Measurements from ENCODE around the gene MAGEE1. TPM values are rescaled to one million over a fixed set of nuclear protein-coding genes. Genes with fewer than 3 reads are reported as not detected.

Gene MAGEE1
- total and polyA plus RNA-seq, 2 of the 4 experiments (the other 2 are of a cell fraction), result 0.54 to 1.9 TPM

DNA sequence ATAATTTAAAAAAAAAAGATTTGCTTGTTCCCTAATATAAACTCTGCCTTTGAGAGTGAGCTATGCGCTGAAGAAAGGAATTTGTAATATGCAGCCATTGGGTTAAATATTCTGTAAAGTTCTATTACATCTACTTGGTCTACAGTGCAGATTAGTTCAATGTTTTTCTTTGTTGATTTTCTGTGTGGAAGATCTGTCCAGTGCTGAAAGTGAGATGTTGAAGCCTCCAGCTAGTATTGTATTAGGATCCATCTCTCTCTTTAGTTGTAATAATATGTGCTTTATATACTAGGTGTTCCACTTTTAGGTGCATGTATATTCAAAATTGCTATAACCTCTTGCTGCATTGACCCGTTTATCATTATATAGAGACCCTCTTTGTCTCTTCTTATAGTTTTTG lies 49.8 kb downstream of the MAGEE1 start:
- Histone ChIP-seq H3K4ac (ENCODE audit: low read depth, low read length) (no peak overlapping the region), H3K18ac (ENCODE audit: low read depth, low read length) (no peak overlapping the region), H2BK15ac (ENCODE audit: low read depth, low read length) (no peak overlapping the region), H2BK120ac (ENCODE audit: low read depth, low read length) (no peak overlapping the region), H2AFZ (replicated peaks; ENCODE audit: low read length, poor library complexity) (no peak overlapping the region), H3K27me3 (ENCODE audit: control insufficient read depth, insufficient read depth, low read length) (no peaks in the 10 kb centered on the region), H3K9me3 (ENCODE audit: control insufficient read depth, insufficient read depth, low read length) (no peaks in the 10 kb centered on the region), H3K14ac (replicated peaks; ENCODE audit: low read depth, low read length) (no peak overlapping the region), H3K23ac (ENCODE audit: low read depth, low read length) (no peak overlapping the region), H2BK20ac (ENCODE audit: low read depth, low read length) (no peak overlapping the region), H3K79me1 (ENCODE audit: low read depth in 1 of 2, low read length in 2 of 2) (no peaks in the 10 kb centered on the region), H3K9ac (ENCODE audit: low read depth, low read length) (no peak overlapping the region), H4K20me1 (ENCODE audit: insufficient read depth, low read length) (no peaks in the 10 kb centered on the region), H3K27ac (ENCODE audit: insufficient read depth, low read length) (no peak overlapping the region), H3K4me2 (ENCODE audit: low read depth, low read length) (no peak overlapping the region), H4K8ac (ENCODE audit: low read depth in 2 of 2, low read length in 2 of 2) (no peak overlapping the region), H4K91ac (ENCODE audit: insufficient read depth, low read depth, low read length) (no peak overlapping the region), H3K36me3 (ENCODE audit: control insufficient read depth, insufficient read depth, low read length) (no peaks in the 10 kb centered on the region), H2BK5ac (ENCODE audit: low read depth, low read length, poor library complexity, severe bottlenecking) (no peak overlapping the region), H2AK5ac (ENCODE audit: low read depth, low read length) (no peak overlapping the region), H2AK9ac (replicated peaks; ENCODE audit: low read depth, low read length, poor library complexity) (no peak overlapping the region), H3K56ac (ENCODE audit: extremely low read depth, insufficient read depth, low read length) (no peak overlapping the region), H3K4me1 (ENCODE audit: control insufficient read depth, insufficient read depth, low read length) (no peaks in the 10 kb centered on the region), H4K5ac (ENCODE audit: low read depth, low read length) (no peak overlapping the region), H3K9me1 (ENCODE audit: insufficient read depth, low read length) (no peaks in the 10 kb centered on the region), H3K4me3 (ENCODE audit: insufficient read depth, low read depth, low read length) (no peak overlapping the region)
- no CpG with 5 or more reads among the region's 2 CpGs for whole genome bisulfite sequencing, 2 experiments (ENCODE audit: extremely low coverage in 2 of 2, insufficient read length in 1 of 2)
- dilution Hi-C loops (cut with HindIII; ENCODE audit: low sequenced_read_pairs, unreplicated experiment) (no loop called here), in situ Hi-C loops (cut with MboI; ENCODE audit: low sequenced_read_pairs) (no loop called here), intact Hi-C loops (cut with micrococcal nuclease) (no loop called here)
- DNase-seq (no peak), ATAC-seq (ENCODE audit: low read depth) (no peak)
- ChIA-PET CTCF (no interaction called here), POLR2A (ENCODE audit: unreplicated experiment) (no interaction called here)
- no TSS peak for BruUV-seq (replicated peaks)
- TF ChIP-seq NFE2L2 (IDR thresholded peaks at IDR 0.05; ENCODE audit: low read depth, low read length) (no peak), FOS (IDR thresholded peaks at IDR 0.05; ENCODE audit: low read depth, low read length) (no peak), MAZ (IDR thresholded peaks at IDR 0.05; ENCODE audit: borderline replicate concordance, low read depth, low read length) (no peak), RAD21 (IDR thresholded peaks at IDR 0.05; ENCODE audit: low read length) (no peak), BHLHE40 (IDR thresholded peaks at IDR 0.05; ENCODE audit: low read depth, low read length) (no peak), RFX5 (IDR thresholded peaks at IDR 0.05; ENCODE audit: low read depth, low read length) (no peak), POLR2A (IDR thresholded peaks at IDR 0.05; ENCODE audit: low read depth, low read length) (no peak), RCOR1 (IDR thresholded peaks at IDR 0.05; ENCODE audit: insufficient replicate concordance, low read length) (no peak), CHD1 (IDR thresholded peaks at IDR 0.05; ENCODE audit: low read depth, low read length) (no peak), SMC3 (IDR thresholded peaks at IDR 0.05; ENCODE audit: low read depth, low read length) (no peak)
- TF ChIP-seq, protein P1, sequence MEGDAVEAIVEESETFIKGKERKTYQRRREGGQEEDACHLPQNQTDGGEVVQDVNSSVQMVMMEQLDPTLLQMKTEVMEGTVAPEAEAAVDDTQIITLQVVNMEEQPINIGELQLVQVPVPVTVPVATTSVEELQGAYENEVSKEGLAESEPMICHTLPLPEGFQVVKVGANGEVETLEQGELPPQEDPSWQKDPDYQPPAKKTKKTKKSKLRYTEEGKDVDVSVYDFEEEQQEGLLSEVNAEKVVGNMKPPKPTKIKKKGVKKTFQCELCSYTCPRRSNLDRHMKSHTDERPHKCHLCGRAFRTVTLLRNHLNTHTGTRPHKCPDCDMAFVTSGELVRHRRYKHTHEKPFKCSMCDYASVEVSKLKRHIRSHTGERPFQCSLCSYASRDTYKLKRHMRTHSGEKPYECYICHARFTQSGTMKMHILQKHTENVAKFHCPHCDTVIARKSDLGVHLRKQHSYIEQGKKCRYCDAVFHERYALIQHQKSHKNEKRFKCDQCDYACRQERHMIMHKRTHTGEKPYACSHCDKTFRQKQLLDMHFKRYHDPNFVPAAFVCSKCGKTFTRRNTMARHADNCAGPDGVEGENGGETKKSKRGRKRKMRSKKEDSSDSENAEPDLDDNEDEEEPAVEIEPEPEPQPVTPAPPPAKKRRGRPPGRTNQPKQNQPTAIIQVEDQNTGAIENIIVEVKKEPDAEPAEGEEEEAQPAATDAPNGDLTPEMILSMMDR (conservative IDR thresholded peaks at IDR 0.05; ENCODE audit: low read depth, low read length), result no peak
- TF ChIP-seq, protein P2, sequence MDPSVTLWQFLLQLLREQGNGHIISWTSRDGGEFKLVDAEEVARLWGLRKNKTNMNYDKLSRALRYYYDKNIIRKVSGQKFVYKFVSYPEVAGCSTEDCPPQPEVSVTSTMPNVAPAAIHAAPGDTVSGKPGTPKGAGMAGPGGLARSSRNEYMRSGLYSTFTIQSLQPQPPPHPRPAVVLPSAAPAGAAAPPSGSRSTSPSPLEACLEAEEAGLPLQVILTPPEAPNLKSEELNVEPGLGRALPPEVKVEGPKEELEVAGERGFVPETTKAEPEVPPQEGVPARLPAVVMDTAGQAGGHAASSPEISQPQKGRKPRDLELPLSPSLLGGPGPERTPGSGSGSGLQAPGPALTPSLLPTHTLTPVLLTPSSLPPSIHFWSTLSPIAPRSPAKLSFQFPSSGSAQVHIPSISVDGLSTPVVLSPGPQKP (IDR thresholded peaks at IDR 0.05; ENCODE audit: borderline replicate concordance, low read depth, low read length), result no peak

All from IMR-90 (cell line).